ENCODE data around the gene AGPAT1.

Gene AGPAT1

GRCh38 chr6:32120573-32121059, 55.3 kb downstream of the AGPAT1 start:
- TF ChIP-seq ZNF274 (IDR thresholded peaks at IDR 0.05; ENCODE audit: low read depth, low read length): no peak
- H3K4me3 ChIP-seq (ENCODE audit: low read length): no peak overlapping the region

- no peak overlapping the region for H3K4me3 ChIP-seq (ENCODE audit: low read length)
- TF ChIP-seq ZNF274 (IDR thresholded peaks at IDR 0.05; ENCODE audit: low read depth, low read length): no peak
Measured at GRCh38 chr6:32118782-32119628, 56.9 kb downstream of the AGPAT1 start.
